WTC11 (cell line): ENCODE results near the gene SPAST. TPM values are rescaled to one million over a fixed set of nuclear protein-coding genes. Genes with fewer than 3 reads are reported as not detected.
"Not testable (repeated sequence)": the region's sequence is repeated elsewhere in the genome, so short reads cannot be mapped to it uniquely, and the experiment has no call there.

Experiments used
- ATAC-seq: fragments of 200-7000 bp; cut with Tn5 transposase; 2 replicates; pipeline ENCODE4 v1.10.0; 2021; ENCODE audit warnings: mild to moderate bottlenecking, moderate library complexity
- CTCF ChIA-PET: fragments of 300-600 bp; sonication (Branson Sonifier 250); formaldehyde crosslinking; loops from one replicate; lab custom pipeline; 2021; ENCODE audit warnings: antibody characterized with exemption; lab: Charles Lee
- POLR2A ChIA-PET: fragments of 350-600 bp; sonication (Branson Sonifier 250); formaldehyde crosslinking; loops from one replicate; lab custom pipeline; 2021; ENCODE audit warnings: antibody characterized with exemption; lab: Charles Lee
- DNase-seq: peaks from one replicate; pipeline ENCODE4 v3.0.0; 2021; ENCODE audit warnings: low spot score
- H3K27ac Mint-ChIP-seq: 2 replicates; pipeline ENCODE4 v1.8.0; 2021; ENCODE audit warnings: mixed read lengths
- H3K27me3 Mint-ChIP-seq: 2 replicates; pipeline ENCODE4 v1.8.0; 2021; ENCODE audit warnings: low read depth, mild to moderate bottlenecking, moderate library complexity, mixed read lengths
- H3K36me3 Mint-ChIP-seq: 2 replicates; pipeline ENCODE4 v1.8.0; 2021; ENCODE audit warnings: mixed read lengths
- H3K4me1 Mint-ChIP-seq: 2 replicates; pipeline ENCODE4 v1.8.0; 2022; ENCODE audit warnings: mixed read lengths
- H3K4me3 Mint-ChIP-seq: 2 replicates; pipeline ENCODE4 v1.8.0; 2021; ENCODE audit warnings: mild to moderate bottlenecking, moderate library complexity, mixed read lengths
- H3K9me3 Mint-ChIP-seq: 2 replicates; pipeline ENCODE4 v1.8.0; 2021; ENCODE audit warnings: mixed read lengths
- ARID4B ChIP-seq: sonication (generic); formaldehyde crosslinking; IDR thresholded peaks from 2 replicates; pipeline ENCODE4 v1.8.0; 2023; ENCODE audit warnings: missing genetic modification reagents, mild to moderate bottlenecking, borderline replicate concordance
- ELF4 ChIP-seq: sonication (generic); formaldehyde crosslinking; IDR thresholded peaks from 2 replicates; pipeline ENCODE4 v1.8.1; 2022; ENCODE audit warnings: low read depth, mild to moderate bottlenecking, moderate library complexity, missing genetic modification reagents
- FOXJ3 ChIP-seq: sonication (generic); formaldehyde crosslinking; IDR thresholded peaks from 2 replicates; pipeline ENCODE4 v1.9.0; 2021; ENCODE audit warnings: missing genetic modification reagents, mild to moderate bottlenecking, borderline replicate concordance
- MLX ChIP-seq: sonication (generic); formaldehyde crosslinking; IDR thresholded peaks from 2 replicates; pipeline ENCODE4 v1.8.1; 2023; ENCODE audit warnings: mild to moderate bottlenecking, missing genetic modification reagents, moderate library complexity
- RORB ChIP-seq: fragments of 250-450 bp; sonication (Bioruptor Pico); IDR thresholded peaks from 2 replicates; pipeline ENCODE4 v1.9.0; 2021; ENCODE audit warnings: mild to moderate bottlenecking
- SMAD4 ChIP-seq: sonication (generic); formaldehyde crosslinking; IDR thresholded peaks from 2 replicates; pipeline ENCODE4 v1.8.0; 2022; ENCODE audit warnings: mild to moderate bottlenecking, missing genetic modification reagents
- ZNF219 ChIP-seq: sonication (generic); formaldehyde crosslinking; IDR thresholded peaks from 2 replicates; pipeline ENCODE4 v1.8.0; 2023; ENCODE audit warnings: missing genetic modification reagents, mild to moderate bottlenecking, borderline replicate concordance
- ZNF423 ChIP-seq: fragments of 250-450 bp; sonication (Bioruptor Pico); IDR thresholded peaks from 2 replicates; pipeline ENCODE4 v2.1.2; 2022; ENCODE audit warnings: mild to moderate bottlenecking, moderate library complexity
- total RNA-seq: library from RNA; stranded (reverse); gene quantifications from 3 replicates; pipeline ENCODE4 v1.2.3, GENCODE V29; 2021
- TF ChIP-seq, protein P1 (sequence below): sonication (generic); formaldehyde crosslinking; IDR thresholded peaks from 2 replicates; pipeline ENCODE4 v1.8.1; 2022; ENCODE audit warnings: low read depth, missing genetic modification reagents, borderline replicate concordance
- TF ChIP-seq, protein P2 (sequence below): sonication (generic); formaldehyde crosslinking; IDR thresholded peaks from 2 replicates; pipeline ENCODE4 v1.8.0; 2022; ENCODE audit warnings: mild to moderate bottlenecking, missing genetic modification reagents
- TF ChIP-seq, protein P3 (sequence below): sonication (generic); formaldehyde crosslinking; IDR thresholded peaks from 2 replicates; pipeline ENCODE4 v1.8.0; 2022; ENCODE audit warnings: mild to moderate bottlenecking, missing genetic modification reagents

The SPAST gene
- total RNA-seq, 1 experiment from 2014 or later = 28.4 TPM

DNA sequence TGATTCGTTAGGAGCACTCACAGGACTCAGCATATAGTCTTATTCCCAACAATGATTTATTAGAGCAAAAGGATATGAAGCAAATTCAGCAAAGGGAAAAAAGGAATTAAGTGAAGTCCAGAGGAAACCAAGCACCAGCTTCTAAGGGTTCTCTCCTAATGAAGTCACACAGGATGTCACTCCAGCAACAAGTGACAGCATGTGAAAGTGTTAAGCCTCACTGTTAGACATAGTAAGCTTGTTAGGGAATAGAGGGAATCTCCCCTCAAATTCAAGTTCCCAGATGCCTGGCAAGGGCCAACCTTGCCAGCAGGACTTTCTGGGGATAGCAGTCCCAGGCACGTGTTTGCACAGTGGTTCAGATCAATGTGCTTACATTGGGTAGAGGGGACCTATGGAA, 97.9 kb downstream of the SPAST start (continued):
- TF ChIP-seq ARID4B = no peak
- TF ChIP-seq, protein P1, sequence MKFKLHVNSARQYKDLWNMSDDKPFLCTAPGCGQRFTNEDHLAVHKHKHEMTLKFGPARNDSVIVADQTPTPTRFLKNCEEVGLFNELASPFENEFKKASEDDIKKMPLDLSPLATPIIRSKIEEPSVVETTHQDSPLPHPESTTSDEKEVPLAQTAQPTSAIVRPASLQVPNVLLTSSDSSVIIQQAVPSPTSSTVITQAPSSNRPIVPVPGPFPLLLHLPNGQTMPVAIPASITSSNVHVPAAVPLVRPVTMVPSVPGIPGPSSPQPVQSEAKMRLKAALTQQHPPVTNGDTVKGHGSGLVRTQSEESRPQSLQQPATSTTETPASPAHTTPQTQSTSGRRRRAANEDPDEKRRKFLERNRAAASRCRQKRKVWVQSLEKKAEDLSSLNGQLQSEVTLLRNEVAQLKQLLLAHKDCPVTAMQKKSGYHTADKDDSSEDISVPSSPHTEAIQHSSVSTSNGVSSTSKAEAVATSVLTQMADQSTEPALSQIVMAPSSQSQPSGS (CRISPR knock-in tag) = no peak
- no peak for TF ChIP-seq FOXJ3 (CRISPR knock-in tag)
- TF ChIP-seq MLX = no peak
- no peak for TF ChIP-seq SMAD4 (CRISPR knock-in tag)
- TF ChIP-seq ZNF219 (CRISPR knock-in tag) = no peak
- TF ChIP-seq ZNF423 = no peak
- TF ChIP-seq, protein P2, sequence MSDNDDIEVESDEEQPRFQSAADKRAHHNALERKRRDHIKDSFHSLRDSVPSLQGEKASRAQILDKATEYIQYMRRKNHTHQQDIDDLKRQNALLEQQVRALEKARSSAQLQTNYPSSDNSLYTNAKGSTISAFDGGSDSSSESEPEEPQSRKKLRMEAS (CRISPR knock-in tag) = no peak
- TF ChIP-seq ELF4 (CRISPR knock-in tag) = no peak
- no peak for TF ChIP-seq RORB (CRISPR knock-in tag)
- TF ChIP-seq, protein P3, sequence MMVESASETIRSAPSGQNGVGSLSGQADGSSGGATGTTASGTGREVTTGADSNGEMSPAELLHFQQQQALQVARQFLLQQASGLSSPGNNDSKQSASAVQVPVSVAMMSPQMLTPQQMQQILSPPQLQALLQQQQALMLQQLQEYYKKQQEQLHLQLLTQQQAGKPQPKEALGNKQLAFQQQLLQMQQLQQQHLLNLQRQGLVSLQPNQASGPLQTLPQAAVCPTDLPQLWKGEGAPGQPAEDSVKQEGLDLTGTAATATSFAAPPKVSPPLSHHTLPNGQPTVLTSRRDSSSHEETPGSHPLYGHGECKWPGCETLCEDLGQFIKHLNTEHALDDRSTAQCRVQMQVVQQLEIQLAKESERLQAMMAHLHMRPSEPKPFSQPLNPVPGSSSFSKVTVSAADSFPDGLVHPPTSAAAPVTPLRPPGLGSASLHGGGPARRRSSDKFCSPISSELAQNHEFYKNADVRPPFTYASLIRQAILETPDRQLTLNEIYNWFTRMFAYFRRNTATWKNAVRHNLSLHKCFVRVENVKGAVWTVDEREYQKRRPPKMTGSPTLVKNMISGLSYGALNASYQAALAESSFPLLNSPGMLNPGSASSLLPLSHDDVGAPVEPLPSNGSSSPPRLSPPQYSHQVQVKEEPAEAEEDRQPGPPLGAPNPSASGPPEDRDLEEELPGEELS (CRISPR knock-in tag) = no peak

DNA sequence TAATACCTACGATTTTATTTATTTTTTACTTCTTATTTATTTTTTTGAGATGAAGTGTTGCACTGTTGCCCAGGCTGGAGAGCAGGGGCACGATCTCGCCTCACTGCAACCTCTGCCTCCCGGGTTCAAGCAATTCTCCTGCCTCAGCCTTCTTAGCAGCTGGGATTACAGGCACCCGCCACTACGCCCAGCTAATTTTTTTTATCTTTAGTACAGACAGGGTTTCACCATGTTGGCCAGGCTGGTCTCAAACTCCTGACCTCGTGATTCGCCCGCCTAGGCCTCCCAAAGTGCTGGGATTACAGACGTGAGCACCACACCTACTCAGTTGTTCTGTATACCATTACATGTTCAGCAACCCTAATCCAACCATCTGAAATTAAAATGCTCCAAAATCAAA, 100.9 kb downstream of the SPAST start:
- ATAC-seq, H3K27me3 Mint-ChIP-seq, CTCF ChIA-PET, H3K36me3 Mint-ChIP-seq, DNase-seq, H3K27ac Mint-ChIP-seq, H3K9me3 Mint-ChIP-seq: not testable (repeated sequence)
- Mint-ChIP-seq H3K4me1 (peaks cover 15% of the 10 kb centered on the region), H3K4me3 (peak overlapping the region; percentile 100)
- POLR2A ChIA-PET = interaction anchor here (0.7 to 0.8 kb wide), 3 partner anchors 101 to 128 kb away, joined by 3 read pairs; partner anchors contain the start of gene SPAST

DNA sequence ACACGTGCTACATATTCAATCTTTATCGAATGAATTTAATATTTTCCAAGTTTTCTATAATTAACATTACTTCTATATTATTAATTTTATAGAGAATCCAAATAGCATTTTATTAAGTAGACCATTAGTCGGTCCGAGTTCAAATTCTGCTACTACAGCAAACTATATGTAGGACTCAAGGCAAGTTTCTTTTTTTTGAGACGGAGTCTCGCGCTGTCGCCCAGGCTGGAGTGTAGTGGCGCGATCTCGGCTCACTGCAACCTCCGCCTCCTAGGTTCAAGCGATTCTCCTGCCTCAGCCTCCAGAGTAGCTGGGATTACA, 101.6 kb downstream of the SPAST start:
- ChIA-PET POLR2A (interaction anchor here (0.5 to 1.4 kb wide), 3 partner anchors 102 to 300 kb away, joined by 3 to 16 read pairs (median 9); partner anchors contain the start of genes DPY30 and SPAST), CTCF (interaction anchor here (1.0 kb wide), 1 partner anchor 490 kb away, joined by 6 read pairs; no protein-coding TSS in a partner anchor)
- H3K27ac Mint-ChIP-seq = peak overlapping the region; percentile 100; the same call in 1 of the 2 replicates
- not testable (repeated sequence) for H3K36me3 Mint-ChIP-seq, H3K9me3 Mint-ChIP-seq, DNase-seq, H3K27me3 Mint-ChIP-seq
- ATAC-seq = peak; percentile 8
- peak overlapping the region; percentile 100 for H3K4me3 Mint-ChIP-seq
- H3K4me1 Mint-ChIP-seq = peaks cover 15% of the 10 kb centered on the region
